ENCODE measurements around the gene TMUB2.

The TMUB2 gene

GRCh38 chr17:44212507-44213402 lies 26.0 kb downstream of the TMUB2 start:
- TF ChIP-seq EZH2phosphoT487 (conservative IDR thresholded peaks at IDR 0.05; ENCODE audit: low read length) (no peak), CTCF (IDR thresholded peaks at IDR 0.05; ENCODE audit: insufficient read depth, low read length, poor library complexity, severe bottlenecking) (no peak)
- H3K36me3 ChIP-seq (ENCODE audit: low read length) = peaks cover 22% of the 10 kb centered on the region

GRCh38 chr17:44213403-44214229 lies 26.8 kb downstream of the TMUB2 start:
- H4K20me1 ChIP-seq (ENCODE audit: low read depth, low read length) = no peaks in the 10 kb centered on the region
- H3K36me3 ChIP-seq (ENCODE audit: low read length) = peaks cover 18% of the 10 kb centered on the region
- peaks cover 21% of the 10 kb centered on the region; the same call in 1 of the 2 replicates for H3F3A ChIP-seq (ENCODE audit: insufficient read depth)
- H3K79me2 ChIP-seq (ENCODE audit: insufficient read depth, low read length) = peaks cover 32% of the 10 kb centered on the region
- H3K9me3 ChIP-seq (ENCODE audit: insufficient read depth, low read length) = no peaks in the 10 kb centered on the region
- no peaks in the 10 kb centered on the region for H3K9me2 ChIP-seq (replicated peaks; ENCODE audit: insufficient read depth, low read length)
- no peak overlapping the region for H2AFZ ChIP-seq (ENCODE audit: low read depth, low read length, severe bottlenecking)
- H3K4me3 ChIP-seq (ENCODE audit: insufficient read depth, low read length, poor library complexity, severe bottlenecking) = no peak overlapping the region
- no peak overlapping the region for H3K9ac ChIP-seq (ENCODE audit: low read length)
- no peak overlapping the region for H3K4me2 ChIP-seq (ENCODE audit: low read depth, low read length, poor library complexity, severe bottlenecking)
- TF ChIP-seq EZH2phosphoT487 (conservative IDR thresholded peaks at IDR 0.05; ENCODE audit: low read length) = no peak
- H3K27me3 ChIP-seq (ENCODE audit: low read length) = no peaks in the 10 kb centered on the region
- no peak overlapping the region for H3K27ac ChIP-seq (ENCODE audit: low read depth, low read length)

More at GRCh38 chr17:44212507-44213402, 26.0 kb downstream of the TMUB2 start:
- H3K4me2 ChIP-seq (ENCODE audit: low read depth, low read length, poor library complexity, severe bottlenecking) = no peak overlapping the region
- H3K79me2 ChIP-seq (ENCODE audit: insufficient read depth, low read length) = peaks cover 27% of the 10 kb centered on the region
- H3K27me3 ChIP-seq (ENCODE audit: low read length) = no peaks in the 10 kb centered on the region
- no peaks in the 10 kb centered on the region for H3K9me3 ChIP-seq (ENCODE audit: insufficient read depth, low read length)
- H3F3A ChIP-seq (ENCODE audit: insufficient read depth) = peaks cover 21% of the 10 kb centered on the region; the same call in 1 of the 2 replicates
- no peaks in the 10 kb centered on the region for H3K9me2 ChIP-seq (replicated peaks; ENCODE audit: insufficient read depth, low read length)
- H3K9ac ChIP-seq (ENCODE audit: low read length) = no peak overlapping the region
- H3K27ac ChIP-seq (ENCODE audit: low read depth, low read length) = no peak overlapping the region
- no peak overlapping the region for H3K4me3 ChIP-seq (ENCODE audit: insufficient read depth, low read length, poor library complexity, severe bottlenecking)
- H4K20me1 ChIP-seq (ENCODE audit: low read depth, low read length) = no peaks in the 10 kb centered on the region
- H2AFZ ChIP-seq (ENCODE audit: low read depth, low read length, severe bottlenecking) = no peak overlapping the region

GRCh38 chr17:44214230-44214494 lies 27.4 kb downstream of the TMUB2 start:
- H3F3A ChIP-seq (ENCODE audit: insufficient read depth) = peaks cover 21% of the 10 kb centered on the region; the same call in 1 of the 2 replicates
- H3K9me2 ChIP-seq (replicated peaks; ENCODE audit: insufficient read depth, low read length) = no peaks in the 10 kb centered on the region
- H3K4me3 ChIP-seq (ENCODE audit: insufficient read depth, low read length, poor library complexity, severe bottlenecking) = no peak overlapping the region
- H2AFZ ChIP-seq (ENCODE audit: low read depth, low read length, severe bottlenecking) = no peak overlapping the region
- TF ChIP-seq EZH2phosphoT487 (conservative IDR thresholded peaks at IDR 0.05; ENCODE audit: low read length) (no peak), CTCF (IDR thresholded peaks at IDR 0.05; ENCODE audit: insufficient read depth, low read length, poor library complexity, severe bottlenecking) (no peak)
- no peaks in the 10 kb centered on the region for H3K9me3 ChIP-seq (ENCODE audit: insufficient read depth, low read length)
- no peak overlapping the region for H3K27ac ChIP-seq (ENCODE audit: low read depth, low read length)
- H3K27me3 ChIP-seq (ENCODE audit: low read length) = no peaks in the 10 kb centered on the region
- no peak overlapping the region for H3K9ac ChIP-seq (ENCODE audit: low read length)
- no peak overlapping the region for H3K4me2 ChIP-seq (ENCODE audit: low read depth, low read length, poor library complexity, severe bottlenecking)
- H4K20me1 ChIP-seq (ENCODE audit: low read depth, low read length) = no peaks in the 10 kb centered on the region
- peaks cover 32% of the 10 kb centered on the region for H3K79me2 ChIP-seq (ENCODE audit: insufficient read depth, low read length)
- peaks cover 16% of the 10 kb centered on the region for H3K36me3 ChIP-seq (ENCODE audit: low read length)

All from SU-DHL-6 (cell line).